ENCODE measurements around the gene TMEM131.
A peak's percentile ranks its signal among the peaks of the same experiment; 100 is the strongest.

Gene TMEM131

DNA sequence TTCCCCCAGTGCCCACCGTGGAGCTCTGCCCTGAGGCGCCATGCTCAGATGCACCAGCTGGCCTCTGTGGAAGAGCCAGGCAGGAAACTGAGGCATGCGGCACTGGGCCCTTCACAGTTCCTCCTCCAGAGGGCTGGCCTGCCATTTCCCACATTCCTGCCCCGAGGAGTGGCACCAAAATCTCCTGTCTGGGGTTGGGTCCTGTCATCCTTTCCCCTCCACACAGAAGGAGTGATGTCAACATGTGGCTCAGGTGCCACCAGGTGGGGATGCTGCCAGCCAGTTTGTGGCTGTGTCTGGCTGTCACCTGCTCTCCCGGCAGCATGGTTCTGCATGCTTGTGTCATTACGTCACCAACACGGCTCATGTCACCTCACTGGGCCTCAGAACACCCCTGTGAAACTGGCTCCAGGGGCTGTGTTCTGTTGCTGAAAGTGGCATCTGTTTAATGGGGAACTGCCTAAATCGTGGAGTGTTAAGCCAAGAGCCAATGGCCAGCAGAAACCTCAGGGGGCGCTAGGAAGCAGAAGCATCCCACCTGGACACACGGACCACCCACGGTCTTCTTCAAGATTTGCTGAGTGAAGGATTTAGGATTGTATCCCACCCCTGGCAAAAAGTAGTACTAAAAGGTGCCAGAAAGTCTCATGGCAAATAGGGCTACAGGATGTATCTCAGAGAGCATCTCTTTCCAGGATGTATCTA lies 231.0 kb downstream of the TMEM131 start:
- no peak overlapping the region for H3K4me3 ChIP-seq (ENCODE audit: low read depth, low read length)
- DNase-seq (ENCODE audit: low read depth) = no peak
- TF ChIP-seq, protein P1, sequence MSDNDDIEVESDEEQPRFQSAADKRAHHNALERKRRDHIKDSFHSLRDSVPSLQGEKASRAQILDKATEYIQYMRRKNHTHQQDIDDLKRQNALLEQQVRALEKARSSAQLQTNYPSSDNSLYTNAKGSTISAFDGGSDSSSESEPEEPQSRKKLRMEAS (IDR thresholded peaks at IDR 0.05; ENCODE audit: low read depth, low read length) = no peak
- no peak for TF ChIP-seq POLR2A (IDR thresholded peaks at IDR 0.05; ENCODE audit: extremely low read depth, insufficient read length)
- no peak for TF ChIP-seq MYC (IDR thresholded peaks at IDR 0.05; ENCODE audit: low read depth, low read length)
- TF ChIP-seq, protein P2, sequence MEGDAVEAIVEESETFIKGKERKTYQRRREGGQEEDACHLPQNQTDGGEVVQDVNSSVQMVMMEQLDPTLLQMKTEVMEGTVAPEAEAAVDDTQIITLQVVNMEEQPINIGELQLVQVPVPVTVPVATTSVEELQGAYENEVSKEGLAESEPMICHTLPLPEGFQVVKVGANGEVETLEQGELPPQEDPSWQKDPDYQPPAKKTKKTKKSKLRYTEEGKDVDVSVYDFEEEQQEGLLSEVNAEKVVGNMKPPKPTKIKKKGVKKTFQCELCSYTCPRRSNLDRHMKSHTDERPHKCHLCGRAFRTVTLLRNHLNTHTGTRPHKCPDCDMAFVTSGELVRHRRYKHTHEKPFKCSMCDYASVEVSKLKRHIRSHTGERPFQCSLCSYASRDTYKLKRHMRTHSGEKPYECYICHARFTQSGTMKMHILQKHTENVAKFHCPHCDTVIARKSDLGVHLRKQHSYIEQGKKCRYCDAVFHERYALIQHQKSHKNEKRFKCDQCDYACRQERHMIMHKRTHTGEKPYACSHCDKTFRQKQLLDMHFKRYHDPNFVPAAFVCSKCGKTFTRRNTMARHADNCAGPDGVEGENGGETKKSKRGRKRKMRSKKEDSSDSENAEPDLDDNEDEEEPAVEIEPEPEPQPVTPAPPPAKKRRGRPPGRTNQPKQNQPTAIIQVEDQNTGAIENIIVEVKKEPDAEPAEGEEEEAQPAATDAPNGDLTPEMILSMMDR (IDR thresholded peaks at IDR 0.05; ENCODE audit: low read depth, low read length) = no peak

DNA sequence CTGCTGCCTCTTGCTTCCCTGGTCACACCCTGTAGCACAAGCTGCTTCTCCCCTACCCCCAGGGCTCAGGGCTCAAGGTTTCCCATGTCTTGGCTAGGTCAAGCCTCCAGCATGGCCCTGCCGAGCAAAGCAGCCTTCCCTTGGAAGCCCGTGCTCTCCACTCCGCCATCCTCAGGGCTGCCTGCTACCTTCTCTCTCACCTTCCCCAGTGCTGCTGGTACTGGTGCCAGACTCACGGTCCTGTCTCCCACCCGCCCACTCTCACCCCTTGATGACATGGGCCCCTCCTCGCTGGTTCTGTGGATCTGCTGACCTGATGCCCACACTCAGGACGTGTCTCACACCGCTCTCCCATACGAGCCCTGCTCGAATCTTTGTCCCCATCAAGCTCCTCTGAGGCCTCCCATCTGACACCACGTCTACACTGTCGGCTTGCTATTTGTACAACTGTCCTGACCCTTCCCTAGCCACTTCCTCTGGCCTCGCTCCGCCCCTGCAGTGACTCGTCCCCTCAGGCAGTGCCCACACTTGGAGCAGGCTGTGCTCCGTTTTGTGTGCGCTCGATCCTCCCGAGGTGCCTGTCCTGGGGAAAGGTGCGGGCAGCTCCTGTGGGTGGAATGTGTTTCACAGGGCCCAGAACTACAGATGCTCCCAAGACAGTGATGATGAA lies 232.4 kb downstream of the TMEM131 start:
- TF ChIP-seq, protein P1 (IDR thresholded peaks at IDR 0.05; ENCODE audit: low read depth, low read length) = no peak
- TF ChIP-seq POLR2A (IDR thresholded peaks at IDR 0.05; ENCODE audit: extremely low read depth, insufficient read length) (no peak), MYC (IDR thresholded peaks at IDR 0.05; ENCODE audit: low read depth, low read length) (no peak)
- TF ChIP-seq, protein P2 (IDR thresholded peaks at IDR 0.05; ENCODE audit: low read depth, low read length) = no peak
- peak; percentile 59 for DNase-seq (ENCODE audit: low read depth)

DNA sequence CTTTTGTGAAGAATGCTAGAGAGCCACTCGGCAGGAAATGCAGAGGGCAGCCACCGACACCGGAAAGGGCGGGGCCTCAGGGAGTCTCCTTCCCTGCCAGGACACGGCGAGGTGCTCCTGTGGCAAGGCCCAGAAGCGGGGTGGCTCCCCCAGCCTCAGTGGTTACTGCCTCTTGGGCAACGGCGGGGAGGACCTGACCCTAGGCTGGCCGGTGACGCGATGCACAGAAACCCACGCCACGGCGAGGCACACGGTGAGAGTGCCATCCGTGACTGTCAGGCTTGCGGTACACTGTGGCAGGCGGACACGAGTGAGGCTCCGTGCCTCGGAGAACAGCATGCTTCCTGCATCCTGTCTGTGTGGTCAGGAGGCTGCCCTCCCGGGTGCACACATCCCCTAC lies 234.6 kb downstream of the TMEM131 start:
- H3K4me3 ChIP-seq (ENCODE audit: low read depth, low read length) = no peak overlapping the region
- DNase-seq (ENCODE audit: low read depth) = no peak

More for the DNA sequence above, 232.4 kb downstream of the TMEM131 start:
- no peak overlapping the region for H3K4me3 ChIP-seq (ENCODE audit: low read depth, low read length)

DNA sequence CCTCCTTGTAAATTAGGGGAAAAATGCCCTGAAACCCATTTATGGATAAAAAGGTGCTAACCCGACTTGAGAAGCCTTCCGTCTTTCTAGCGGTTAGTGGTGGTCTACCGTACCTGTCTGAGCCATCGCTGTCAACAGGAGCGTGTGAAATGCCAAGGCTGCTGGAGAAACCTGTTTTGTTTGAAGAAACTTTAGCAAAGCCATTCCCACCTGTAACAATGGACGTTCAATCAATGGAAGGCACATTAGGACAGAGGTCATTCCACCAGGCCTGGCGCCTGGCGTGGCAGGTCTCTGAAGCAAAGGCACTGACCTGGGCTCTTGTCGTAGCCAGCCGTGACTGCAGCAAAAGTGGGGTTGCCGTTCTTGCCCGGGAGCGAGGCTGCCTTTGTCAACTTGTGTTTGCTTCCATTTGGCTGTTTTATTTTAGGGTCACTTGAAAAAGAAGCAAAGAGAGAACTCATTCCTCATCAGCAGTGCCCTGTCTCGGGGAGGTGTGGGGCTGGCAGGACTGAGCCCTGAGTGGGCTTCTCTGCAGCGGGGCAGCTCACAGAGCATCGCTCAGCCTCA lies 235.2 kb downstream of the TMEM131 start:
- no peak overlapping the region for H3K4me3 ChIP-seq (ENCODE audit: low read depth, low read length)
- no peak for DNase-seq (ENCODE audit: low read depth)
- TF ChIP-seq, protein P1 (IDR thresholded peaks at IDR 0.05; ENCODE audit: low read depth, low read length) = no peak
- TF ChIP-seq POLR2A (IDR thresholded peaks at IDR 0.05; ENCODE audit: extremely low read depth, insufficient read length) (no peak), MYC (IDR thresholded peaks at IDR 0.05; ENCODE audit: low read depth, low read length) (no peak)
- TF ChIP-seq, protein P2 (IDR thresholded peaks at IDR 0.05; ENCODE audit: low read depth, low read length) = no peak

More for the DNA sequence above, 234.6 kb downstream of the TMEM131 start:
- TF ChIP-seq POLR2A (IDR thresholded peaks at IDR 0.05; ENCODE audit: extremely low read depth, insufficient read length) = no peak
- TF ChIP-seq, protein P1 (IDR thresholded peaks at IDR 0.05; ENCODE audit: low read depth, low read length) = no peak
- TF ChIP-seq, protein P2 (IDR thresholded peaks at IDR 0.05; ENCODE audit: low read depth, low read length) = no peak
- no peak for TF ChIP-seq MYC (IDR thresholded peaks at IDR 0.05; ENCODE audit: low read depth, low read length)

DNA sequence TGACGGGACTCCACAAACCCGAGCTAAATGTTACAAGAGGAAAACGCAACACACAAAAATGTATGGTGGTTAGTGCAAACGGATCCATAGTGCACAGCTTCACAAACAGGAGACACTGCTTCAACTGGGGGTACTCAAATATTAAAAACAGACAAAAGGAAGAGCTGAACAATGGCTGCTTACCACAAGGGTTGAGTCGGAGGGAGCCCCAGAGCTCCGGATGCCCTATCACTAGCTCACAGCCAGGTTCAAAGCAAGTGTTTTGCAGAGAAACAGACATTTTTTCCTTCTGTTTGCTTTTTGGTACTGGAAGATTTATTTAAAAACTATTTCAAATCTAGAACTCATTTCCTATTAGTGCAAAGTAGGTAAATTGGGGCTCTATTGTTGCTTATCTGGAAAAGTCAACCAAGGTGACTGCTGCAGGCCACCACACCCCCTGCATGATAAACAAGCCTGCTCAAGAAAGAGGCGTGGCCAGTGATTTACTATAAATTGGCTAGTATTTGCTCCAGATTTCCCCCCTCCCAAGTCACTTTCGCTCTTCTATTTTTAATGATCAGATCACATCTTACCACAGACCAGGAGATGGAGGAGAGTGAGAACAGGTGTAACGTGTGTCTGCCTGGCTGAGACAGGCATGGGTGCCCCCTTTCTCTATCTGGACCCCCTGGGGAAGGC lies 235.9 kb downstream of the TMEM131 start:
- DNase-seq (ENCODE audit: low read depth) = no peak
- H3K4me3 ChIP-seq (ENCODE audit: low read depth, low read length) = no peak overlapping the region
- no peak for TF ChIP-seq MYC (IDR thresholded peaks at IDR 0.05; ENCODE audit: low read depth, low read length)
- TF ChIP-seq, protein P1 (IDR thresholded peaks at IDR 0.05; ENCODE audit: low read depth, low read length) = no peak
- TF ChIP-seq, protein P2 (IDR thresholded peaks at IDR 0.05; ENCODE audit: low read depth, low read length) = no peak

All from NB4 (cell line).